ENCODE data around the gene ZNF584. TPM values are rescaled to one million over a fixed set of nuclear protein-coding genes. Genes with fewer than 3 reads are reported as not detected.

Gene ZNF584
- total and polyA plus RNA-seq, 10 of the 15 experiments (the other 5 are each of a cell fraction or from before 2014, with no cell fraction given): 2.0 to 10.7 (median 6.3) TPM

DNA sequence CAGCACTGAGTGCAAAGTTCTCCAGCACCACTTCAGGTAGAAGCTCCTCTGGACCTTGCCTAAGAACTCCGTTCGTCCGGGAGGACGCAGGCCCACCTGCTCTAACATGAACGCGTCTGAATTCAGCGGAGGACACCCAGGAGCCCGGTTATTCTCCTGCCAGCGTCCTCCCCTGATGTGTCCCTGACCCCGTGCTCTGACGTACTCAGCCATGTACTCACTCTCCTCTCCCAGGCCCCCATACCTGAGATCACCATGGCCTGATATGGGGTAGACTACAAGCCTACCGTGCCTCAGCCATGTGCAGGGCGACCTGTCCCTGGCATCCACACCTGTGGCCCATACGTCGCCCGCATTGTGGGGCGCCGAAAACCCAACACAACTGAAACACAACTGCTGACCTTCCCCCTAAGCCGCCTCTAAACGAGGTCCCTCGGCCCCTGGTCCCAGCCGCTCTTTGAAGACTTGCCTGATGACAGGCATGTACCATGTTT lies 744 bp upstream of the ZNF584 start:
- TF ChIP-seq, protein P1, sequence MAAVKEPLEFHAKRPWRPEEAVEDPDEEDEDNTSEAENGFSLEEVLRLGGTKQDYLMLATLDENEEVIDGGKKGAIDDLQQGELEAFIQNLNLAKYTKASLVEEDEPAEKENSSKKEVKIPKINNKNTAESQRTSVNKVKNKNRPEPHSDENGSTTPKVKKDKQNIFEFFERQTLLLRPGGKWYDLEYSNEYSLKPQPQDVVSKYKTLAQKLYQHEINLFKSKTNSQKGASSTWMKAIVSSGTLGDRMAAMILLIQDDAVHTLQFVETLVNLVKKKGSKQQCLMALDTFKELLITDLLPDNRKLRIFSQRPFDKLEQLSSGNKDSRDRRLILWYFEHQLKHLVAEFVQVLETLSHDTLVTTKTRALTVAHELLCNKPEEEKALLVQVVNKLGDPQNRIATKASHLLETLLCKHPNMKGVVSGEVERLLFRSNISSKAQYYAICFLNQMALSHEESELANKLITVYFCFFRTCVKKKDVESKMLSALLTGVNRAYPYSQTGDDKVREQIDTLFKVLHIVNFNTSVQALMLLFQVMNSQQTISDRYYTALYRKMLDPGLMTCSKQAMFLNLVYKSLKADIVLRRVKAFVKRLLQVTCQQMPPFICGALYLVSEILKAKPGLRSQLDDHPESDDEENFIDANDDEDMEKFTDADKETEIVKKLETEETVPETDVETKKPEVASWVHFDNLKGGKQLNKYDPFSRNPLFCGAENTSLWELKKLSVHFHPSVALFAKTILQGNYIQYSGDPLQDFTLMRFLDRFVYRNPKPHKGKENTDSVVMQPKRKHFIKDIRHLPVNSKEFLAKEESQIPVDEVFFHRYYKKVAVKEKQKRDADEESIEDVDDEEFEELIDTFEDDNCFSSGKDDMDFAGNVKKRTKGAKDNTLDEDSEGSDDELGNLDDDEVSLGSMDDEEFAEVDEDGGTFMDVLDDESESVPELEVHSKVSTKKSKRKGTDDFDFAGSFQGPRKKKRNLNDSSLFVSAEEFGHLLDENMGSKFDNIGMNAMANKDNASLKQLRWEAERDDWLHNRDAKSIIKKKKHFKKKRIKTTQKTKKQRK (IDR thresholded peaks at IDR 0.05; ENCODE audit: low read depth, low read length): no peak
- TF ChIP-seq, protein P2, sequence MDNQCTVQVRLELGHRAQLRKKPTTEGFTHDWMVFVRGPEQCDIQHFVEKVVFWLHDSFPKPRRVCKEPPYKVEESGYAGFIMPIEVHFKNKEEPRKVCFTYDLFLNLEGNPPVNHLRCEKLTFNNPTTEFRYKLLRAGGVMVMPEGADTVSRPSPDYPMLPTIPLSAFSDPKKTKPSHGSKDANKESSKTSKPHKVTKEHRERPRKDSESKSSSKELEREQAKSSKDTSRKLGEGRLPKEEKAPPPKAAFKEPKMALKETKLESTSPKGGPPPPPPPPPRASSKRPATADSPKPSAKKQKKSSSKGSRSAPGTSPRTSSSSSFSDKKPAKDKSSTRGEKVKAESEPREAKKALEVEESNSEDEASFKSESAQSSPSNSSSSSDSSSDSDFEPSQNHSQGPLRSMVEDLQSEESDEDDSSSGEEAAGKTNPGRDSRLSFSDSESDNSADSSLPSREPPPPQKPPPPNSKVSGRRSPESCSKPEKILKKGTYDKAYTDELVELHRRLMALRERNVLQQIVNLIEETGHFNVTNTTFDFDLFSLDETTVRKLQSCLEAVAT (IDR thresholded peaks at IDR 0.05): 0 out of 2 replicates have a peak, but pooled peaks have one; percentile 13
- TF ChIP-seq NR2F1 (conservative IDR thresholded peaks at IDR 0.05) (no peak), BCL3 (IDR thresholded peaks at IDR 0.05; ENCODE audit: borderline replicate concordance, insufficient read depth, low read depth, low read length, poor library complexity, severe bottlenecking) (no peak)
- TF ChIP-seq, protein P3, sequence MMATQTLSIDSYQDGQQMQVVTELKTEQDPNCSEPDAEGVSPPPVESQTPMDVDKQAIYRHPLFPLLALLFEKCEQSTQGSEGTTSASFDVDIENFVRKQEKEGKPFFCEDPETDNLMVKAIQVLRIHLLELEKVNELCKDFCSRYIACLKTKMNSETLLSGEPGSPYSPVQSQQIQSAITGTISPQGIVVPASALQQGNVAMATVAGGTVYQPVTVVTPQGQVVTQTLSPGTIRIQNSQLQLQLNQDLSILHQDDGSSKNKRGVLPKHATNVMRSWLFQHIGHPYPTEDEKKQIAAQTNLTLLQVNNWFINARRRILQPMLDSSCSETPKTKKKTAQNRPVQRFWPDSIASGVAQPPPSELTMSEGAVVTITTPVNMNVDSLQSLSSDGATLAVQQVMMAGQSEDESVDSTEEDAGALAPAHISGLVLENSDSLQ (IDR thresholded peaks at IDR 0.05): no peak
- Histone ChIP-seq H3K9ac (ENCODE audit: control insufficient read depth, insufficient read depth, low read length) (peak overlapping the region; percentile 90), H3K4me1 (ENCODE audit: control insufficient read depth, insufficient read depth, low read length) (peaks cover 8% of the 10 kb centered on the region), H2AFZ (ENCODE audit: control insufficient read depth, low read depth, low read length) (peak overlapping the region; percentile 98), H3K36me3 (ENCODE audit: control insufficient read depth in 2 of 2, insufficient read depth in 2 of 2, low read length in 1 of 2) (no peaks in the 10 kb centered on the region), H4K20me1 (ENCODE audit: control insufficient read depth, insufficient read depth) (no peaks in the 10 kb centered on the region), H3K4me3 (peak overlapping the region; percentile 90), H3K27me3 (replicated peaks in 1 of 2; ENCODE audit: control insufficient read depth in 2 of 2, insufficient read depth in 2 of 2, low read length in 1 of 2) (no peaks in the 10 kb centered on the region), H3K79me2 (ENCODE audit: control insufficient read depth, insufficient read depth, low read length) (peaks cover 16% of the 10 kb centered on the region), H3K9me3 (replicated peaks; ENCODE audit: control insufficient read depth, insufficient read depth, low read length) (no peaks in the 10 kb centered on the region), H3K27ac (ENCODE audit: control insufficient read depth, insufficient read depth) (peak overlapping the region; percentile 80), H3K4me2 (ENCODE audit: control insufficient read depth, insufficient read depth) (peak overlapping the region; percentile 100)
- WGBS (ENCODE audit: insufficient coverage, insufficient replicate concordance, low lambda C conversion rate, missing lambda C conversion rate): 32% methylated on average over 22 of the region's 22 CpGs
- DNase-seq (ENCODE audit: low read depth, low spot score): no peak
- TSS peak; percentile 96 for BruUV-seq (replicated peaks)
- ChIA-PET RAD21 (ENCODE audit: unreplicated experiment) (interaction anchor here (1.0 kb wide), 3 partner anchors 26 to 112 kb away, joined by 3 to 6 read pairs (median 5); partner anchors contain the start of gene ZBTB45), SMC1A (ENCODE audit: uncharacterized antibody, unreplicated experiment) (interaction anchor here (1.1 kb wide), 2 partner anchors 43 to 59 kb away, joined by 3 read pairs; partner anchors contain the start of gene ZNF324), CTCF (interaction anchor here (1.4 kb wide), 1 partner anchor 11 kb away, joined by 5 read pairs; no protein-coding TSS in a partner anchor), POLR2A (interaction anchor here (0.5 to 1.0 kb wide), 2 partner anchors 19 to 44 kb away, joined by 3 read pairs; partner anchors contain the start of gene ZNF324B)
- in situ Hi-C loops (cut with MboI) (no loop called here), intact Hi-C loops (cut with micrococcal nuclease; ENCODE audit: unreplicated experiment) (loop anchor here (5.0 kb wide), 1 partner anchor 60 kb away; the partner anchor contains the start of gene ZNF324)
- ATAC-seq: peak; percentile 11
- no peak for FAIRE-seq
